Panc1 (cell line): Measurements from ENCODE around the gene ANO4.

ENCODE experiments used
- POLR2AphosphoS5 ChIP-seq: IDR thresholded peaks from 2 replicates; pipeline ENCODE4 v1.6.1; 2012; ENCODE audit warnings: mild to moderate bottlenecking, low read depth, low read length, moderate library complexity
- SIN3A ChIP-seq: IDR thresholded peaks from 2 replicates; pipeline ENCODE4 v1.6.1; 2012; ENCODE audit warnings: low read depth, mild to moderate bottlenecking, low read length, moderate library complexity, borderline replicate concordance; ENCODE audit not compliant: insufficient read depth
- TCF7L2 ChIP-seq: IDR thresholded peaks from 2 replicates; pipeline ENCODE4 v1.6.1; 2011; ENCODE audit warnings: mild to moderate bottlenecking, low read depth, low read length, inconsistent platforms
- TF ChIP-seq, protein P1 (sequence below): fragments of 450-650 bp; IDR thresholded peaks from 2 replicates; pipeline ENCODE4 v1.5.1; 2017; ENCODE audit warnings: mild to moderate bottlenecking
- TF ChIP-seq, protein P2 (sequence below), 2 experiments: IDR thresholded peaks; 2 replicates each; pipeline ENCODE4 v1.6.1; 2011 to 2012; ENCODE audit warnings: low read depth in 2 of 2, control low read depth in 1 of 2, low read length in 1 of 2, mild to moderate bottlenecking in 1 of 2, moderate library complexity in 1 of 2; ENCODE audit not compliant: insufficient read depth in 1 of 2

DNA sequence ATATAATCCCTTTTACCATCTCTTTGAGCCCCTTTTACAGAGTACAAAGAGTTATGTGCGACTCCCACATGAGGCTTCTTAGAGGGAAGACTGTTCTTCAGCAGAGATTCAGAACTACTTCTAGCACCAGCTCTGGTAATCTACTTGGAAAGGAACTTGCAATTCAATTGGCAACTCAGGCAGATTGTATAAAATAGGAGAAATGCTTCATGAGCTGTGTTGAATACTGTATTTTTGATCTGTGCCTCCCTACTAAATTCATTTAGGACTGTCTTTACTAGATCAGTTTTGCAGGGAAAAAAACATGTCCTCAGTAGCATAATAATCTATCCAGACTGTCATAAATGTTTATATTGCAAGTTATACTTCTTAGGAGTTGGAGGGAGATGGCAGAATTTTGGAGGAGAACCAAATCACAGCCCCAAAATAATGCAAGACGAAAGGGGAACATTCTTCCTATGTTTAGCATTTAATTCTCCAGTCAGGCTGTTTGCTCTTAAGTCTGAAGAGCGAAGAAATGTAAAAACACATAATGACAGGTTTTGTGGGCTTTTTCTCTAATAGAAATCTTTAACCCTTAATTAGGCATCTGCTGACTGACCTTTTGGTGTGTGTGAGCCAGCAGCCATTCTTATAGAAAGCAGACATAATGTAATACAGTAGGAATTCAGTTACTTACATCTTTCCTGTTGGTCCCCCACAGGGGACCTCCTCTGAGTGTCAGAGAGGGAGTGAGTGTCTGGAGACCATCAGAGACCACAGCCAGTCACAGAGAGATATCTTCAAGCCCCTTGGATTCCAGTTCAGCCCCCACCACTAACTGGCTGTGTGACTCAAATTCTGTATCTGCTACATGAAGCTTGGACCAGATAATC lies 3.9 kb downstream of the ANO4 start:
- TF ChIP-seq, protein P1, sequence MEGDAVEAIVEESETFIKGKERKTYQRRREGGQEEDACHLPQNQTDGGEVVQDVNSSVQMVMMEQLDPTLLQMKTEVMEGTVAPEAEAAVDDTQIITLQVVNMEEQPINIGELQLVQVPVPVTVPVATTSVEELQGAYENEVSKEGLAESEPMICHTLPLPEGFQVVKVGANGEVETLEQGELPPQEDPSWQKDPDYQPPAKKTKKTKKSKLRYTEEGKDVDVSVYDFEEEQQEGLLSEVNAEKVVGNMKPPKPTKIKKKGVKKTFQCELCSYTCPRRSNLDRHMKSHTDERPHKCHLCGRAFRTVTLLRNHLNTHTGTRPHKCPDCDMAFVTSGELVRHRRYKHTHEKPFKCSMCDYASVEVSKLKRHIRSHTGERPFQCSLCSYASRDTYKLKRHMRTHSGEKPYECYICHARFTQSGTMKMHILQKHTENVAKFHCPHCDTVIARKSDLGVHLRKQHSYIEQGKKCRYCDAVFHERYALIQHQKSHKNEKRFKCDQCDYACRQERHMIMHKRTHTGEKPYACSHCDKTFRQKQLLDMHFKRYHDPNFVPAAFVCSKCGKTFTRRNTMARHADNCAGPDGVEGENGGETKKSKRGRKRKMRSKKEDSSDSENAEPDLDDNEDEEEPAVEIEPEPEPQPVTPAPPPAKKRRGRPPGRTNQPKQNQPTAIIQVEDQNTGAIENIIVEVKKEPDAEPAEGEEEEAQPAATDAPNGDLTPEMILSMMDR: no peak
- no peak for TF ChIP-seq SIN3A
- TF ChIP-seq POLR2AphosphoS5: no peak
- no peak for TF ChIP-seq TCF7L2
- TF ChIP-seq, protein P2, sequence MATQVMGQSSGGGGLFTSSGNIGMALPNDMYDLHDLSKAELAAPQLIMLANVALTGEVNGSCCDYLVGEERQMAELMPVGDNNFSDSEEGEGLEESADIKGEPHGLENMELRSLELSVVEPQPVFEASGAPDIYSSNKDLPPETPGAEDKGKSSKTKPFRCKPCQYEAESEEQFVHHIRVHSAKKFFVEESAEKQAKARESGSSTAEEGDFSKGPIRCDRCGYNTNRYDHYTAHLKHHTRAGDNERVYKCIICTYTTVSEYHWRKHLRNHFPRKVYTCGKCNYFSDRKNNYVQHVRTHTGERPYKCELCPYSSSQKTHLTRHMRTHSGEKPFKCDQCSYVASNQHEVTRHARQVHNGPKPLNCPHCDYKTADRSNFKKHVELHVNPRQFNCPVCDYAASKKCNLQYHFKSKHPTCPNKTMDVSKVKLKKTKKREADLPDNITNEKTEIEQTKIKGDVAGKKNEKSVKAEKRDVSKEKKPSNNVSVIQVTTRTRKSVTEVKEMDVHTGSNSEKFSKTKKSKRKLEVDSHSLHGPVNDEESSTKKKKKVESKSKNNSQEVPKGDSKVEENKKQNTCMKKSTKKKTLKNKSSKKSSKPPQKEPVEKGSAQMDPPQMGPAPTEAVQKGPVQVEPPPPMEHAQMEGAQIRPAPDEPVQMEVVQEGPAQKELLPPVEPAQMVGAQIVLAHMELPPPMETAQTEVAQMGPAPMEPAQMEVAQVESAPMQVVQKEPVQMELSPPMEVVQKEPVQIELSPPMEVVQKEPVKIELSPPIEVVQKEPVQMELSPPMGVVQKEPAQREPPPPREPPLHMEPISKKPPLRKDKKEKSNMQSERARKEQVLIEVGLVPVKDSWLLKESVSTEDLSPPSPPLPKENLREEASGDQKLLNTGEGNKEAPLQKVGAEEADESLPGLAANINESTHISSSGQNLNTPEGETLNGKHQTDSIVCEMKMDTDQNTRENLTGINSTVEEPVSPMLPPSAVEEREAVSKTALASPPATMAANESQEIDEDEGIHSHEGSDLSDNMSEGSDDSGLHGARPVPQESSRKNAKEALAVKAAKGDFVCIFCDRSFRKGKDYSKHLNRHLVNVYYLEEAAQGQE (IDR thresholded peaks at IDR 0.05; ENCODE audit: insufficient read depth in 1 of 2, low read depth in 2 of 2, low read length in 1 of 2): no peak
